Spinal cord (tissue), 10 donors: Measurements from ENCODE around the gene MGAT3. TPM values are rescaled to one million over a fixed set of nuclear protein-coding genes. Genes with fewer than 3 reads are reported as not detected.

Experiments used
- DNase-seq, 6 donors: peaks; one replicate each; pipeline versions ENCODE4 v3.0.0 to v3.0.0-alpha.2; 2013 to 2015; ENCODE audit warnings: low spot score in 6 of 6, low read depth in 4 of 6
- H3K27ac ChIP-seq: one replicate; pipeline ENCODE4 v1.5.1; 2013; ENCODE audit warnings: low read depth, low read length, control low read depth
- H3K27me3 ChIP-seq: one replicate; pipeline ENCODE4 v1.6.1; 2013; ENCODE audit warnings: low read length; ENCODE audit not compliant: control insufficient read depth, insufficient read depth
- H3K36me3 ChIP-seq: one replicate; pipeline ENCODE4 v1.6.1; 2013; ENCODE audit warnings: low read length; ENCODE audit not compliant: control insufficient read depth, insufficient read depth
- H3K4me1 ChIP-seq: one replicate; pipeline ENCODE4 v1.6.1; 2013; ENCODE audit warnings: low read length; ENCODE audit not compliant: control insufficient read depth, insufficient read depth
- H3K4me3 ChIP-seq: one replicate; pipeline ENCODE4 v1.5.1; 2013; ENCODE audit warnings: low read depth, low read length, control low read depth
- H3K9me3 ChIP-seq: one replicate; pipeline ENCODE4 v1.6.1; 2013; ENCODE audit warnings: low read length; ENCODE audit not compliant: control insufficient read depth, insufficient read depth
- WGBS: methylation state at CpG from one replicate; pipeline ENCODE4 v1.1.5; 2013; ENCODE audit warnings: missing lambda C conversion rate; ENCODE audit not compliant: insufficient coverage; 5-methylcytosine and 5-hydroxymethylcytosine counted together
- polyA plus RNA-seq, 2 donors: library from polyadenylated mRNA; unstranded; fragments of 120-200 nt; gene quantifications; one replicate each; pipeline ENCODE4 v1.2.1, GENCODE V29; 2013; ENCODE audit not compliant: insufficient read length in 2 of 2
- total RNA-seq, 2 donors: library from RNA; depleted of rRNA in 1 of 2; stranded (reverse); fragments of 120-200 nt in 1 of 2; fragments of >200 nt in 1 of 2; gene quantifications; one replicate each; pipeline versions ENCODE4 v1.2.3 to v1.2.4, GENCODE V29; 2013 to 2014
- donor health status: healthy.

The MGAT3 gene
- total and polyA plus RNA-seq, 4 donors: 19.9 to 79.7 (median 50.8) TPM

GRCh38 chr22:39457556-39458443 is 988 bp downstream of the MGAT3 start:
- peaks cover 12% of the 10 kb centered on the region for H3K36me3 ChIP-seq
- no peaks in the 10 kb centered on the region for H3K27me3 ChIP-seq
- no peaks in the 10 kb centered on the region for H3K9me3 ChIP-seq
- H3K4me3 ChIP-seq: peak overlapping the region; percentile 64
- H3K4me1 ChIP-seq: peaks cover 61% of the 10 kb centered on the region
- under 1% methylated on average over 80 of the region's 83 CpGs for WGBS
- H3K27ac ChIP-seq: peak overlapping the region; percentile 60
- DNase-seq: peak in 2 of 6 donors; percentile 54 to 60

GRCh38 chr22:39458444-39459083 is 1.8 kb downstream of the MGAT3 start:
- H3K36me3 ChIP-seq: peaks cover 13% of the 10 kb centered on the region
- no peaks in the 10 kb centered on the region for H3K27me3 ChIP-seq
- H3K4me3 ChIP-seq: peak overlapping the region; percentile 64
- H3K27ac ChIP-seq: peak overlapping the region; percentile 60
- no peaks in the 10 kb centered on the region for H3K9me3 ChIP-seq
- no peak for DNase-seq
- 39% methylated on average over 9 of the region's 10 CpGs for WGBS
- peaks cover 68% of the 10 kb centered on the region for H3K4me1 ChIP-seq

GRCh38 chr22:39459681-39460080 is 2.9 kb downstream of the MGAT3 start:
- no peak for DNase-seq
- Histone ChIP-seq H3K4me3 (no peak overlapping the region), H3K27me3 (no peaks in the 10 kb centered on the region), H3K4me1 (peaks cover 70% of the 10 kb centered on the region), H3K36me3 (peaks cover 19% of the 10 kb centered on the region), H3K27ac (no peak overlapping the region), H3K9me3 (no peaks in the 10 kb centered on the region)
- 67% methylated on average over 11 of the region's 11 CpGs for WGBS

GRCh38 chr22:39462443-39463221 is 5.8 kb downstream of the MGAT3 start:
- peak in 1 of 6 donors; percentile 38 for DNase-seq
- no peaks in the 10 kb centered on the region for H3K9me3 ChIP-seq
- 49% methylated on average over 13 of the region's 13 CpGs for WGBS
- H3K27ac ChIP-seq: peak overlapping the region; percentile 15
- no peaks in the 10 kb centered on the region for H3K27me3 ChIP-seq
- peaks cover 71% of the 10 kb centered on the region for H3K4me1 ChIP-seq
- peaks cover 35% of the 10 kb centered on the region for H3K36me3 ChIP-seq
- no peak overlapping the region for H3K4me3 ChIP-seq

GRCh38 chr22:39463277-39463676 is 6.5 kb downstream of the MGAT3 start:
- H3K27ac ChIP-seq: no peak overlapping the region
- H3K4me1 ChIP-seq: peaks cover 68% of the 10 kb centered on the region
- peaks cover 40% of the 10 kb centered on the region for H3K36me3 ChIP-seq
- no peak for DNase-seq
- no peaks in the 10 kb centered on the region for H3K9me3 ChIP-seq
- no peak overlapping the region for H3K4me3 ChIP-seq
- no peaks in the 10 kb centered on the region for H3K27me3 ChIP-seq
- WGBS: 95% methylated on average over 6 of the region's 6 CpGs

GRCh38 chr22:39463931-39464390 is 7.1 kb downstream of the MGAT3 start:
- H3K4me1 ChIP-seq: peaks cover 66% of the 10 kb centered on the region
- H3K4me3 ChIP-seq: no peak overlapping the region
- no peaks in the 10 kb centered on the region for H3K9me3 ChIP-seq
- peak in 1 of 6 donors; percentile 62 for DNase-seq
- peaks cover 46% of the 10 kb centered on the region for H3K36me3 ChIP-seq
- no peaks in the 10 kb centered on the region for H3K27me3 ChIP-seq
- peak overlapping the region; percentile 33 for H3K27ac ChIP-seq
- 67% methylated on average over 8 of the region's 10 CpGs for WGBS

- no peaks in the 10 kb centered on the region for H3K9me3 ChIP-seq
- no peak overlapping the region for H3K4me3 ChIP-seq
- no peak overlapping the region for H3K27ac ChIP-seq
- no peaks in the 10 kb centered on the region for H3K27me3 ChIP-seq
- peaks cover 55% of the 10 kb centered on the region for H3K36me3 ChIP-seq
- no peak for DNase-seq
- H3K4me1 ChIP-seq: peaks cover 75% of the 10 kb centered on the region
- 84% methylated on average over 16 of the region's 21 CpGs for WGBS
Measured at GRCh38 chr22:39466228-39467006, 9.6 kb downstream of the MGAT3 start.

- 91% methylated on average over 17 of the region's 17 CpGs for WGBS
- peaks cover 75% of the 10 kb centered on the region for H3K4me1 ChIP-seq
- H3K27ac ChIP-seq: no peak overlapping the region
- H3K36me3 ChIP-seq: peaks cover 50% of the 10 kb centered on the region
- no peaks in the 10 kb centered on the region for H3K9me3 ChIP-seq
- no peak overlapping the region for H3K4me3 ChIP-seq
- no peak for DNase-seq
- no peaks in the 10 kb centered on the region for H3K27me3 ChIP-seq
Measured at GRCh38 chr22:39467390-39467895, 10.6 kb downstream of the MGAT3 start.
